DOHH2 (cell line): ENCODE data around the gene MUC6.

Experiments used
- H3F3A ChIP-seq: fragments of 200-600 bp; sonication (generic), shearing (Covaris generic); 2 replicates; pipeline ENCODE4 v1.6.0; 2016; ENCODE audit warnings: antibody characterized with exemption, mild to moderate bottlenecking; ENCODE audit not compliant: control insufficient read depth, insufficient read depth
- H3K27ac ChIP-seq: fragments of 200-600 bp; sonication (generic); 2 replicates; pipeline ENCODE4 v1.5.1; 2014; ENCODE audit warnings: low read depth, mild to moderate bottlenecking, low read length, moderate library complexity
- H3K27me3 ChIP-seq: fragments of 200-600 bp; sonication (generic); 2 replicates; pipeline ENCODE4 v1.6.1; 2014; ENCODE audit warnings: mild to moderate bottlenecking, low read length, mixed read lengths; ENCODE audit not compliant: control insufficient read depth
- H3K36me3 ChIP-seq: fragments of 200-600 bp; sonication (generic); 2 replicates; pipeline ENCODE4 v1.6.1; 2014; ENCODE audit warnings: mild to moderate bottlenecking, low read length, moderate library complexity, mixed read lengths; ENCODE audit not compliant: control insufficient read depth
- H3K4me1 ChIP-seq: fragments of 200-600 bp; sonication (generic); 2 replicates; pipeline ENCODE4 v1.6.1; 2014; ENCODE audit warnings: mild to moderate bottlenecking, low read length, mixed read lengths; ENCODE audit not compliant: control insufficient read depth
- H3K4me2 ChIP-seq: fragments of 200-600 bp; sonication (generic); 2 replicates; pipeline ENCODE4 v1.6.0; 2014; ENCODE audit warnings: mild to moderate bottlenecking, low read length, moderate library complexity
- H3K4me3 ChIP-seq: fragments of 200-600 bp; sonication (generic); 2 replicates; pipeline ENCODE4 v1.5.1; 2014; ENCODE audit warnings: mild to moderate bottlenecking, low read length, mixed read lengths
- H3K79me2 ChIP-seq: fragments of 200-600 bp; sonication (generic); 2 replicates; pipeline ENCODE4 v1.6.1; 2014; ENCODE audit warnings: mild to moderate bottlenecking, low read length, mixed read lengths; ENCODE audit not compliant: control insufficient read depth
- H3K9me2 ChIP-seq: fragments of 200-600 bp; sonication (generic); replicated peaks from 2 replicates; pipeline ENCODE4 v1.6.1; 2014; ENCODE audit warnings: mild to moderate bottlenecking, low read length, mixed read lengths; ENCODE audit not compliant: control insufficient read depth
- H3K9me3 ChIP-seq: fragments of 200-600 bp; sonication (generic); 2 replicates; pipeline ENCODE4 v1.6.1; 2014; ENCODE audit warnings: antibody characterized with exemption, low read length, mixed read lengths; ENCODE audit not compliant: control insufficient read depth, insufficient read depth
- H4K20me1 ChIP-seq: fragments of 200-600 bp; sonication (generic); 2 replicates; pipeline ENCODE4 v1.6.0; 2014; ENCODE audit warnings: low read depth, mild to moderate bottlenecking, antibody characterized with exemption, low read length, moderate library complexity; ENCODE audit not compliant: control insufficient read depth, insufficient read depth
- EZH2phosphoT487 ChIP-seq: fragments of 200-600 bp; sonication (generic); IDR thresholded peaks from 2 replicates; pipeline ENCODE4 v1.6.1; 2017; ENCODE audit warnings: borderline replicate concordance, mild to moderate bottlenecking, antibody characterized with exemption, low read length, moderate library complexity, mixed read lengths
- TF ChIP-seq, protein P1 (sequence below): fragments of 200-600 bp; sonication (generic); IDR thresholded peaks from one replicate; pipeline ENCODE4 v1.5.1; 2014; ENCODE audit warnings: antibody characterized with exemption, mild to moderate bottlenecking, low read depth, low read length; ENCODE audit not compliant: poor library complexity, severe bottlenecking

MUC6 gene

DNA sequence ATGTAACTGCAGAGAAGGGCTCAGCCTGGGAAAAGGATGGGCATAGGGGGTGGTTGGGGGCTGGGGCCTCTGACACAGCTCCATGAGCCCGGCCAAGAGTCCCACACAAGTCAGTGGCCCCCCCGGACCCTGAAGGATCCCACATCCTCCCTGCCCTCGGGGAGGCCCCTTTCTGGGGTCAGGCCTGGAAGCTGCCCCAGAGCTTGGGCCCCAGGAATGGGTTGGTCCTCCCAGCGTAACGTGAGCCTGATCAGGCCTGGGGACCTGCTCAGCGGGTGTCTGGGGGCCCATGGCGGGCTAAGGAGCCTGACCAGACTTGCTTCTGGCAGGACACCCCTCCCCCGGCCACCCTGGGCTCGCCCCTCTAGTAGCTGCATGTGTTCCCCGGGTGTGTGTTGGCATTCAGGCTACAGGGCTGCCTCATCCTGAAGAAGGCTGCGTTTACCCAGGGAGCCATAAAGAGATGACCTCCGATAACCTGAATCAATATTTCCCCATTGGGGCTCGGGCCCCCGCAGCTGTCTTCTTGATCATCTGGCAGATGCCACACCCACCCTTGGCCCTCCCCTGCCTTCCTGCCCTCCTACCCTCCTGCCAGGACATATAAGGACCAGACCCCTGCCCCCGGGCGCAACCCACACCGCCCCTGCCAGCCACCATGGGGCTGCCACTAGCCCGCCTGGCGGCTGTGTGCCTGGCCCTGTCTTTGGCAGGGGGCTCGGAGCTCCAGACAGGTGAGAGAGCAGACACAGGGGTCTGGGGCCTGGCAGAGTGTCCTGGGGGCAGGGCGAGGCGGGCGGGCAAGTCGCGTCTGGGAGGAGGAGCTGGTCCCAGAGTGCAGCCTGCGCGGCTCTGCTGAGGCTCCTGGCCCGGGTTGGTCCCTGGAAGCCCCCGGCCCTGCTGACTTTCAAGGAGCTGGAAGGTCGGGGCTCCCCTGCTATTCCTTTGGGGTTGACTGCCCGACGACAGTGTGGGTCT lies 38.0 kb upstream of the MUC6 start, which contains the start of gene MUC2:
Gene MUC2 (plus strand): TSS at position 631 of the 978 bp plus-strand sequence.
- Histone ChIP-seq H3K9me3 (peaks cover 9% of the 10 kb centered on the region; the same call in 1 of the 2 replicates), H3K27me3 (no peaks in the 10 kb centered on the region), H3K27ac (no peak within 1 kb of the TSS)

DNA sequence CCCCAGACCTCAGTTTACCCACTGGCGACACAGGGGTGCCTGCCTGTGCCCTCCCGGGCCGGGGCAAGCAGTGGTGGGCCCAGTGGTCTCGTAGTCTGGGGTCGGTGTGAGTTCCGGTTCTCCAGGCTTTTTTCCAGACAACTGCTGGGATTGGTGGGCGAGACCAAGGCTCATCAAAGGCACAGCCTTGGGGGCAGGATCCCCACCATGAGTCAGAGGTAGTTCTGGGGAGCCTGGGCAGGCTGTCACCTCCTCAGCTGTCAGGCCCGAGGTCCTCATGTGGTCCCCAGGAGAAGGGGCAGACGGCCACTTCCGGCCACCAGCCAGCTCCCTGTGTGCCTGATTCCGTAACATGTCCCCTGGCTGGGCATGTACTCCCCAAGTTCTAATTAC lies 37.3 kb upstream of the MUC6 start:
- Histone ChIP-seq H3F3A (no peaks in the 10 kb centered on the region), H3K79me2 (no peaks in the 10 kb centered on the region), H3K36me3 (no peaks in the 10 kb centered on the region), H3K9me2 (no peaks in the 10 kb centered on the region), H3K4me3 (no peak overlapping the region), H4K20me1 (no peaks in the 10 kb centered on the region), H3K9me3 (peaks cover 9% of the 10 kb centered on the region; the same call in 1 of the 2 replicates), H3K4me2 (no peak overlapping the region), H3K4me1 (no peaks in the 10 kb centered on the region), H3K27ac (no peak overlapping the region), H3K27me3 (no peaks in the 10 kb centered on the region)
- TF ChIP-seq, protein P1, sequence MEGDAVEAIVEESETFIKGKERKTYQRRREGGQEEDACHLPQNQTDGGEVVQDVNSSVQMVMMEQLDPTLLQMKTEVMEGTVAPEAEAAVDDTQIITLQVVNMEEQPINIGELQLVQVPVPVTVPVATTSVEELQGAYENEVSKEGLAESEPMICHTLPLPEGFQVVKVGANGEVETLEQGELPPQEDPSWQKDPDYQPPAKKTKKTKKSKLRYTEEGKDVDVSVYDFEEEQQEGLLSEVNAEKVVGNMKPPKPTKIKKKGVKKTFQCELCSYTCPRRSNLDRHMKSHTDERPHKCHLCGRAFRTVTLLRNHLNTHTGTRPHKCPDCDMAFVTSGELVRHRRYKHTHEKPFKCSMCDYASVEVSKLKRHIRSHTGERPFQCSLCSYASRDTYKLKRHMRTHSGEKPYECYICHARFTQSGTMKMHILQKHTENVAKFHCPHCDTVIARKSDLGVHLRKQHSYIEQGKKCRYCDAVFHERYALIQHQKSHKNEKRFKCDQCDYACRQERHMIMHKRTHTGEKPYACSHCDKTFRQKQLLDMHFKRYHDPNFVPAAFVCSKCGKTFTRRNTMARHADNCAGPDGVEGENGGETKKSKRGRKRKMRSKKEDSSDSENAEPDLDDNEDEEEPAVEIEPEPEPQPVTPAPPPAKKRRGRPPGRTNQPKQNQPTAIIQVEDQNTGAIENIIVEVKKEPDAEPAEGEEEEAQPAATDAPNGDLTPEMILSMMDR, result no peak
- no peak for TF ChIP-seq EZH2phosphoT487

More for the DNA sequence above, 38.0 kb upstream of the MUC6 start, which contains the start of gene MUC2:
- no peak within 1 kb of the TSS for H3K4me3 ChIP-seq
- no peaks in the 10 kb centered on the region for H3K4me1 ChIP-seq
- no peak within 1 kb of the TSS for H3K4me2 ChIP-seq
- no peaks in the 10 kb centered on the region for H3K9me2 ChIP-seq
- no peak for TF ChIP-seq EZH2phosphoT487
- TF ChIP-seq, protein P1, result no peak
- H3K79me2 ChIP-seq, result no peaks in the 10 kb centered on the region
- H3F3A ChIP-seq, result no peaks in the 10 kb centered on the region
- no peaks in the 10 kb centered on the region for H4K20me1 ChIP-seq
- H3K36me3 ChIP-seq, result no peaks in the 10 kb centered on the region

DNA sequence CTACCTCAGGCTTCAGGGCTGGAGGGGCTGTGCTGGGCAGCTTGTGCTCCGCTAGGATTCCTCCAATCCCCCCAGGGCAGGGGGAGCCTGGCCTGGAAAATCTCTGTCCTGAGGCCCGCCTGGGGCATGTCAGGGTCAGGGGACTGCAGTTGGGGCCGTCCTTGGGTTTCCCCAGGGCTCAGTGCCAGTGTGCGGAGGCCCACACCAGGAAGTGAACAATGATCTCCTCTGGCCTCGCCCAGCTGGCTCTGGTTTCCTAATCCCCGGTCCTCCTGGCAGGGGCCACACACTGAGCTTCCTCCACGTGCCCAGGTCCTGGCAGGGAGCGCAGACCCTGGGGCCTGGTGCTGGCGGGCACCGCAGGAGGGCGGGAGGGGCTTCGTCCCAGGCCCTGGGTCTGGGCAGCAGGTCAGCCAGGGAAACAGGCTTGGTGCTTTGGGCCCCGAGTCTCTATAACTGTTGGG lies 36.8 kb upstream of the MUC6 start:
- no peaks in the 10 kb centered on the region for H3K79me2 ChIP-seq
- H3K9me3 ChIP-seq, result peaks cover 9% of the 10 kb centered on the region; the same call in 1 of the 2 replicates
- no peaks in the 10 kb centered on the region for H3K9me2 ChIP-seq
- H3K4me1 ChIP-seq, result no peaks in the 10 kb centered on the region
- H3K4me2 ChIP-seq, result no peak overlapping the region
- no peak overlapping the region for H3K27ac ChIP-seq
- H4K20me1 ChIP-seq, result no peaks in the 10 kb centered on the region
- no peak overlapping the region for H3K4me3 ChIP-seq
- TF ChIP-seq, protein P1, result no peak
- TF ChIP-seq EZH2phosphoT487, result no peak
- no peaks in the 10 kb centered on the region for H3F3A ChIP-seq
- no peaks in the 10 kb centered on the region for H3K36me3 ChIP-seq
- no peaks in the 10 kb centered on the region for H3K27me3 ChIP-seq
